ENCODE data around the gene SLC44A1.

GRCh38 chr9:105251133-105251532 is 6.7 kb downstream of the SLC44A1 start:
- no peak for TF ChIP-seq CTCF (IDR thresholded peaks at IDR 0.05)
- no peak for TF ChIP-seq GATA2 (CRISPR knock-in tag; IDR thresholded peaks at IDR 0.05)
